DND-41 (cell line): Measurements from ENCODE around the gene RMI1.

Experiments
- ATAC-seq: fragments of 200-7000 bp; cut with Tn5 transposase; 3 replicates; pipeline ENCODE4 v1.9.1; 2021; ENCODE audit warnings: low read depth; ENCODE audit not compliant: insufficient read depth
- DNase-seq: peaks from one replicate; pipeline ENCODE4 v3.0.0-alpha.2; 2020
- H2AFZ ChIP-seq: 2 replicates; pipeline ENCODE4 v1.6.0; 2012; ENCODE audit warnings: low read depth, low read length
- H3K27ac ChIP-seq: 2 replicates; pipeline ENCODE4 v1.5.1; 2012; ENCODE audit warnings: low read length, inconsistent platforms
- H3K27me3 ChIP-seq: fragments of 200-600 bp; sonication (generic); 2 replicates; pipeline ENCODE4 v1.6.0; 2012; ENCODE audit warnings: low read length, mild to moderate bottlenecking, inconsistent platforms; ENCODE audit not compliant: insufficient read depth, poor library complexity
- H3K36me3 ChIP-seq: 2 replicates; pipeline ENCODE4 v1.5.1; 2012; ENCODE audit warnings: low read length, inconsistent platforms; ENCODE audit not compliant: insufficient read depth
- H3K4me1 ChIP-seq: 2 replicates; pipeline ENCODE4 v1.5.1; 2012; ENCODE audit warnings: mild to moderate bottlenecking, low read length; ENCODE audit not compliant: insufficient read depth
- H3K4me2 ChIP-seq: 2 replicates; pipeline ENCODE4 v1.6.0; 2012; ENCODE audit warnings: mild to moderate bottlenecking, moderate library complexity, low read length, inconsistent platforms; ENCODE audit not compliant: insufficient read depth
- H3K4me3 ChIP-seq, 2 experiments: fragments of 200-600 bp in 1 of 2; shearing (Covaris generic) in 1 of 2; 2 replicates each; pipeline ENCODE4 v1.5.1; 2012 to 2016; ENCODE audit warnings: inconsistent platforms in 2 of 2, low read length in 2 of 2, mild to moderate bottlenecking in 2 of 2, low read depth in 1 of 2, moderate library complexity in 1 of 2
- H3K79me2 ChIP-seq: 2 replicates; pipeline ENCODE4 v1.6.0; 2012; ENCODE audit warnings: low read length, inconsistent platforms; ENCODE audit not compliant: insufficient read depth
- H3K9ac ChIP-seq: 2 replicates; pipeline ENCODE4 v1.6.0; 2012; ENCODE audit warnings: low read depth, mild to moderate bottlenecking, inconsistent platforms, low read length, moderate library complexity
- H3K9me3 ChIP-seq: 2 replicates; pipeline ENCODE4 v1.5.1; 2012; ENCODE audit warnings: low read length, moderate library complexity, mild to moderate bottlenecking, inconsistent platforms; ENCODE audit not compliant: insufficient read depth, severe bottlenecking
- H4K20me1 ChIP-seq: 2 replicates; pipeline ENCODE4 v1.6.0; 2012; ENCODE audit warnings: low read length; ENCODE audit not compliant: insufficient read depth
- CTCF ChIP-seq: IDR thresholded peaks from 2 replicates; pipeline ENCODE4 v1.5.1; 2012; ENCODE audit warnings: borderline replicate concordance, low read length, moderate library complexity, mild to moderate bottlenecking; ENCODE audit not compliant: poor library complexity, severe bottlenecking; ENCODE audit errors: extremely low read depth
- EZH2 ChIP-seq: IDR thresholded peaks from 3 replicates; pipeline ENCODE4 v1.6.1; 2012; ENCODE audit warnings: borderline replicate concordance, low read depth, mild to moderate bottlenecking, moderate library complexity, low read length, inconsistent platforms; ENCODE audit not compliant: severe bottlenecking

The RMI1 gene

GRCh38 chr9:83991355-83991754, 10.8 kb downstream of the RMI1 start:
- Histone ChIP-seq H2AFZ (no peak overlapping the region), H3K4me1 (no peaks in the 10 kb centered on the region), H3K4me3 (no peak overlapping the region), H3K27ac (no peak overlapping the region), H4K20me1 (peaks cover 22% of the 10 kb centered on the region; the same call in 1 of the 2 replicates), H3K4me2 (no peak overlapping the region), H3K9me3 (no peaks in the 10 kb centered on the region), H3K79me2 (peaks cover 95% of the 10 kb centered on the region), H3K9ac (no peak overlapping the region), H3K36me3 (peaks cover 29% of the 10 kb centered on the region), H3K27me3 (no peaks in the 10 kb centered on the region)
- TF ChIP-seq CTCF (no peak), EZH2 (no peak)
- no peak for DNase-seq
- no peak for ATAC-seq

- Histone ChIP-seq H3K4me3 (no peak overlapping the region), H3K79me2 (peaks cover 92% of the 10 kb centered on the region), H3K27ac (no peak overlapping the region), H4K20me1 (peaks cover 16% of the 10 kb centered on the region; the same call in 1 of the 2 replicates), H3K4me2 (no peak overlapping the region), H3K9ac (no peak overlapping the region), H3K9me3 (no peaks in the 10 kb centered on the region), H3K36me3 (peaks cover 29% of the 10 kb centered on the region), H2AFZ (no peak overlapping the region), H3K27me3 (no peaks in the 10 kb centered on the region), H3K4me1 (no peaks in the 10 kb centered on the region)
- ATAC-seq (no peak), DNase-seq (no peak)
- TF ChIP-seq CTCF (no peak), EZH2 (no peak)
These were observed 11.8 kb downstream of the RMI1 start for GRCh38 chr9:83992407-83992806.

GRCh38 chr9:83992901-83993300, 12.3 kb downstream of the RMI1 start:
- Histone ChIP-seq H3K27me3 (no peaks in the 10 kb centered on the region), H3K9ac (no peak overlapping the region), H3K4me1 (no peaks in the 10 kb centered on the region), H3K27ac (no peak overlapping the region), H4K20me1 (peaks cover 16% of the 10 kb centered on the region; the same call in 1 of the 2 replicates), H3K4me3 (no peak overlapping the region), H3K4me2 (no peak overlapping the region), H3K79me2 (peaks cover 92% of the 10 kb centered on the region), H3K36me3 (peaks cover 26% of the 10 kb centered on the region), H2AFZ (no peak overlapping the region), H3K9me3 (no peaks in the 10 kb centered on the region)
- ATAC-seq (no peak), DNase-seq (no peak)
- no peak for TF ChIP-seq EZH2
- TF ChIP-seq CTCF = no peak

- ATAC-seq = no peak
These were observed 15.5 kb downstream of the RMI1 start for GRCh38 chr9:83996126-83996525.

More at GRCh38 chr9:83996126-83996525, 15.5 kb downstream of the RMI1 start:
- no peaks in the 10 kb centered on the region for H3K27me3 ChIP-seq
- peaks cover 77% of the 10 kb centered on the region for H3K79me2 ChIP-seq
- H3K4me2 ChIP-seq = no peak overlapping the region
- peaks cover 3% of the 10 kb centered on the region; the same call in 1 of the 2 replicates for H3K4me1 ChIP-seq
- H3K27ac ChIP-seq = no peak overlapping the region
- no peak overlapping the region for H3K4me3 ChIP-seq
- H3K9me3 ChIP-seq = no peaks in the 10 kb centered on the region
- H4K20me1 ChIP-seq = peaks cover 9% of the 10 kb centered on the region; the same call in 1 of the 2 replicates
- no peak for TF ChIP-seq EZH2
- no peak for TF ChIP-seq CTCF
- no peak for DNase-seq
- H2AFZ ChIP-seq = no peak overlapping the region
- peaks cover 25% of the 10 kb centered on the region for H3K36me3 ChIP-seq
- H3K9ac ChIP-seq = no peak overlapping the region
